Measurements from ENCODE around the gene TCP1. TPM values are rescaled to one million over a fixed set of nuclear protein-coding genes. Genes with fewer than 3 reads are reported as not detected.
"Not testable (repeated sequence)": the region's sequence is repeated elsewhere in the genome, so short reads cannot be mapped to it uniquely, and the experiment has no call there.

The TCP1 gene
- total RNA-seq, 1 donor from 2014 or later: 213 TPM

- no peaks in the 10 kb centered on the region for H3K9me3 Mint-ChIP-seq (ENCODE audit: unreplicated experiment)
- no peak overlapping the region for H3K4me3 Mint-ChIP-seq (ENCODE audit: unreplicated experiment)
- no peak for TF ChIP-seq CTCF (IDR thresholded peaks at IDR 0.05; ENCODE audit: unreplicated experiment)
Measured at GRCh38 chr6:159817951-159818739, 28.7 kb upstream of the TCP1 start.

GRCh38 chr6:159816775-159817174, 27.4 kb upstream of the TCP1 start:
- not testable (repeated sequence) for H3K27me3 Mint-ChIP-seq (ENCODE audit: unreplicated experiment); H3K27ac Mint-ChIP-seq (ENCODE audit: unreplicated experiment); H3K36me3 Mint-ChIP-seq (ENCODE audit: low read depth, unreplicated experiment); DNase-seq (ENCODE audit: low spot score); H3K9me3 Mint-ChIP-seq (ENCODE audit: unreplicated experiment); H3K4me1 Mint-ChIP-seq (ENCODE audit: unreplicated experiment); H3K4me3 Mint-ChIP-seq (ENCODE audit: unreplicated experiment)

More at GRCh38 chr6:159817951-159818739, 28.7 kb upstream of the TCP1 start:
- H3K27me3 Mint-ChIP-seq (ENCODE audit: unreplicated experiment): peaks cover 13% of the 10 kb centered on the region
- peaks cover 5% of the 10 kb centered on the region for H3K4me1 Mint-ChIP-seq (ENCODE audit: unreplicated experiment)
- DNase-seq (ENCODE audit: low spot score): no peak
- H3K27ac Mint-ChIP-seq (ENCODE audit: unreplicated experiment): no peak overlapping the region
- H3K36me3 Mint-ChIP-seq (ENCODE audit: low read depth, unreplicated experiment): peaks cover 6% of the 10 kb centered on the region

- no peak for TF ChIP-seq CTCF (IDR thresholded peaks at IDR 0.05; ENCODE audit: unreplicated experiment)
Measured at GRCh38 chr6:159815410-159815809, 26.0 kb upstream of the TCP1 start.

GRCh38 chr6:159813781-159814180, 24.4 kb upstream of the TCP1 start:
- Mint-ChIP-seq H3K27ac (ENCODE audit: unreplicated experiment) (no peak overlapping the region), H3K4me3 (ENCODE audit: unreplicated experiment) (no peak overlapping the region), H3K9me3 (ENCODE audit: unreplicated experiment) (no peaks in the 10 kb centered on the region), H3K4me1 (ENCODE audit: unreplicated experiment) (no peaks in the 10 kb centered on the region), H3K27me3 (ENCODE audit: unreplicated experiment) (peaks cover 7% of the 10 kb centered on the region), H3K36me3 (ENCODE audit: low read depth, unreplicated experiment) (no peaks in the 10 kb centered on the region)
- DNase-seq (ENCODE audit: low spot score): no peak
- TF ChIP-seq CTCF (IDR thresholded peaks at IDR 0.05; ENCODE audit: unreplicated experiment): no peak

More at GRCh38 chr6:159815410-159815809, 26.0 kb upstream of the TCP1 start:
- Mint-ChIP-seq H3K9me3 (ENCODE audit: unreplicated experiment) (no peaks in the 10 kb centered on the region), H3K27ac (ENCODE audit: unreplicated experiment) (no peak overlapping the region), H3K36me3 (ENCODE audit: low read depth, unreplicated experiment) (peaks cover 4% of the 10 kb centered on the region), H3K27me3 (ENCODE audit: unreplicated experiment) (peaks cover 8% of the 10 kb centered on the region), H3K4me1 (ENCODE audit: unreplicated experiment) (peaks cover 1% of the 10 kb centered on the region), H3K4me3 (ENCODE audit: unreplicated experiment) (no peak overlapping the region)
- DNase-seq (ENCODE audit: low spot score): no peak

GRCh38 chr6:159809149-159809548, 19.7 kb upstream of the TCP1 start:
- no peak for TF ChIP-seq CTCF (IDR thresholded peaks at IDR 0.05; ENCODE audit: unreplicated experiment)
- no peak for DNase-seq (ENCODE audit: low spot score)
- H3K36me3 Mint-ChIP-seq (ENCODE audit: low read depth, unreplicated experiment): no peaks in the 10 kb centered on the region
- H3K9me3 Mint-ChIP-seq (ENCODE audit: unreplicated experiment): no peaks in the 10 kb centered on the region
- H3K27me3 Mint-ChIP-seq (ENCODE audit: unreplicated experiment): peaks cover 3% of the 10 kb centered on the region
- H3K4me1 Mint-ChIP-seq (ENCODE audit: unreplicated experiment): no peaks in the 10 kb centered on the region
- H3K4me3 Mint-ChIP-seq (ENCODE audit: unreplicated experiment): no peak overlapping the region
- H3K27ac Mint-ChIP-seq (ENCODE audit: unreplicated experiment): no peak overlapping the region
